ENCODE measurements around the gene PPFIA1. TPM values are rescaled to one million over a fixed set of nuclear protein-coding genes. Genes with fewer than 3 reads are reported as not detected.
A peak's percentile ranks its signal among the peaks of the same experiment; 100 is the strongest.

Gene PPFIA1
- 100 to 1,000 TPM; 125 to 144 TPM for total RNA-seq
- 110 TPM for polyA plus RNA-seq (ENCODE audit: insufficient read depth, low read depth, low replicate concordance)
- long read RNA-seq, donor 1, partial matches to known transcripts: 26 of 27 reads
- long read RNA-seq, donor 1, other reads (novel, unspliced or antisense): 0 of 27 reads
- long read RNA-seq, donor 2: 0 reads

GRCh38 chr11:70270104-70270876, at the start of gene PPFIA1:
PPFIA1 (plus strand) TSS chr11:70270690; CDS start chr11:70272173, 1,483 bp downstream.
- TF ChIP-seq CTCF (IDR thresholded peaks at IDR 0.05) (no peak), POLR2A (IDR thresholded peaks at IDR 0.05) (no peak)
- Histone ChIP-seq H3K9me3 (no peaks in the 10 kb centered on the region), H3K27ac (peak within 1 kb of the TSS; percentile 27 to 84), H3K4me1 (peaks cover 11% of the 10 kb centered on the region), H3K4me3 (peak within 1 kb of the TSS; percentile 83 to 95), H3K27me3 (no peaks in the 10 kb centered on the region), H3K36me3 (ENCODE audit: low read depth, missing control alignments) (no peaks in the 10 kb centered on the region)
- intact Hi-C loops (cut with DNase I; ENCODE audit: low total_unique reads): no loop called here
- peak; percentile 97 for DNase-seq
- 0% methylated on average over 2 to 26 of the region's 99 CpGs for WGBS, 2 donors

DNA sequence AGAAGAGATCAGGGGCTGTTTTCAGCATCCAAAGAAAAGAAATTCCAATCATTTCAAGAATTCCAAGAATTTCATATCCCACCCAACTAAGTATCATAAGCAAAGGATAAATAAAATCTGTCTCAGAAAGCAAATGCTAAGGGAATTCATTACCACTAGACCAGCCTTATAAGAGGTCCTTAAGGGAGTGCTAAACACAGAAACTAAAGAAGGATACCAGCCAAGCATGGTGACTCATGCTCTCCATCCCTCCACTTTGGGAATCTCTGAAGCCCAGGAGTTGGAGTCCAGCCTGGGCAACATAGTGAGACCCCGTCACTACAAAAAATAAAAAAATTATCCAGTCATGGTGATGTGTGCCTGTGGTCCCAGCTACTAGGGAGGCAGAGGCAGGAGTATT, 49.6 kb upstream of the PPFIA1 start:
- no peaks in the 10 kb centered on the region for H3K36me3 ChIP-seq (ENCODE audit: low read depth, missing control alignments)
- H3K27ac ChIP-seq: no peak overlapping the region
- no peaks in the 10 kb centered on the region for H3K9me3 ChIP-seq
- no peaks in the 10 kb centered on the region for H3K4me1 ChIP-seq
- TF ChIP-seq CTCF (IDR thresholded peaks at IDR 0.05) (no peak), POLR2A (IDR thresholded peaks at IDR 0.05) (no peak)
- no peak overlapping the region for H3K4me3 ChIP-seq
- no peak for DNase-seq
- WGBS, 2 donors: 90 to 100% methylated on average over 1 of the region's 1 CpG
- intact Hi-C loops (cut with DNase I; ENCODE audit: low total_unique reads): no loop called here
- no peaks in the 10 kb centered on the region for H3K27me3 ChIP-seq

DNA sequence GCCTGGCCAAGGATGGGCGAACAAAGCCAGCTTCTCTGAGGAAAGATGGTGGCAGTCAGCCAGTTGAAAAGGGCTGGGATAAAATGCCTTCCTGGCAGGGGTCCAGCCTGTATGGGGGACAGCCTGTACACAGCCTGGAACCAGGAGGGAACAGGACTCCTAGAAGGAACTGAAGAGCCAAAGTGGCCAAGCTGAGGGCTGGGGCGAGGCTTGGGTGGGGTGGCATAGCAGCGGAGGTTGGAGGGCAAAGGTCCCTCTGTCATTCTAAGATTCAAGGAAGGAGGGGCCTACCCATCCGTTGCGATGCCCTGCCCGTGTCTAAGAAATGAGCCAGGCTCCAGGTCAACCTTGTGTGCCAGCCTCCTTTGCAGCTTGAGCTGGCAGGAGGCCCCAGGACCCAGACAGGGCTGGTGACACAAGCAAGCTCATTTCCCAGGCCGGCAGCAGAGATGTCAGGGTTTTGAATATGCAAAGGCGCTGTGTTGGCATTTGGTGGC, 44.8 kb upstream of the PPFIA1 start:
- H3K4me3 ChIP-seq: no peak overlapping the region
- no peaks in the 10 kb centered on the region for H3K36me3 ChIP-seq (ENCODE audit: low read depth, missing control alignments)
- no peak for TF ChIP-seq POLR2A (IDR thresholded peaks at IDR 0.05)
- TF ChIP-seq CTCF (IDR thresholded peaks at IDR 0.05): no peak
- H3K4me1 ChIP-seq: no peaks in the 10 kb centered on the region
- DNase-seq: peak; percentile 35
- H3K9me3 ChIP-seq: no peaks in the 10 kb centered on the region
- intact Hi-C loops (cut with DNase I; ENCODE audit: low total_unique reads): no loop called here
- 64 to 79% methylated on average over 5 to 8 of the region's 8 CpGs for WGBS, 2 donors
- H3K27me3 ChIP-seq: no peaks in the 10 kb centered on the region
- no peak overlapping the region for H3K27ac ChIP-seq

DNA sequence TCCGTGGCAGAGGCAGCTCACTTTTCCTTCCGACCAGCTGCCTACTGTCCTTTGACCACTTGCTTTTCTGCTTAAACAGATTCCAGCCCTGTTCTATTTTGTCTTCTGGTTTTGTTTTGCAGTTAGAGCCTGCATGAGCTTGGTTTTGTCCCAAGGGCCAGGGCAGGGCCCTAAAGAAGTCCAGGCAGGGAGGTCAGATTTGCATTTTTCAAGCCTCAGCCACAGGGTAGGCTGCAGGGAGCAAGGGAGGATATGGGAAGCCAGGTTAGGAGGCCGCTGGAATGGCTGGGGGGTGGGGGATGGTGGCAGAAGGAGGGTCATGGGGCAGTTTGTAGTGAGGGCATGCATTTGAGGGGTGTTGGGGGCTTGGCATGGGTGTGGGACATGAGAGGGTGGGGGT, 44.3 kb upstream of the PPFIA1 start:
- 86 to 91% methylated on average over 3 of the region's 3 CpGs for WGBS, 2 donors
- no peak overlapping the region for H3K27ac ChIP-seq

More for the DNA sequence above, 44.3 kb upstream of the PPFIA1 start:
- no peak for DNase-seq
- no peak for TF ChIP-seq CTCF (IDR thresholded peaks at IDR 0.05)
- TF ChIP-seq POLR2A (IDR thresholded peaks at IDR 0.05): no peak
- intact Hi-C loops (cut with DNase I; ENCODE audit: low total_unique reads): no loop called here
- Histone ChIP-seq H3K4me1 (no peaks in the 10 kb centered on the region), H3K36me3 (ENCODE audit: low read depth, missing control alignments) (no peaks in the 10 kb centered on the region), H3K9me3 (no peaks in the 10 kb centered on the region), H3K27me3 (no peaks in the 10 kb centered on the region), H3K4me3 (no peak overlapping the region)

Measured in testis (tissue), 5 donors.